GM12878 (cell line): ENCODE data around the gene CD93. TPM values are rescaled to one million over a fixed set of nuclear protein-coding genes. Genes with fewer than 3 reads are reported as not detected.

Experiments used
- ATAC-seq: fragments of 200-7000 bp; cut with Tn5 transposase; 3 replicates; pipeline ENCODE4 v1.9.1; 2020; ENCODE audit warnings: mild to moderate bottlenecking, moderate library complexity
- BruUV-seq: library from RNA; stranded (reverse); fragments of 400-500 nt; replicated peaks from 2 replicates; lab custom pipeline; 2021; lab: Mats Ljungman, UMichigan
- CTCF ChIA-PET: fragments of 300-600 bp; sonication (Branson Sonifier 250); formaldehyde crosslinking; extraction: SDS; loops from one replicate; lab custom pipeline; 2021; ENCODE audit warnings: inconsistent platforms; lab: Yijun Ruan, JAX
- POLR2A ChIA-PET: fragments of 350-600 bp; formaldehyde crosslinking; extraction: SDS; loops from one replicate; lab custom pipeline; 2021; ENCODE audit warnings: inconsistent platforms; lab: Charles Lee
- RAD21 ChIA-PET: fragments of 300-600 bp; sonication (Branson Sonifier 250); formaldehyde crosslinking; loops from one replicate; lab custom pipeline; 2023; ENCODE audit warnings: antibody characterized with exemption; ENCODE audit not compliant: unreplicated experiment; lab: Charles Lee
- SMC1A ChIA-PET: fragments of 300-600 bp; sonication (Branson Sonifier 250); formaldehyde crosslinking; loops from one replicate; lab custom pipeline; 2023; ENCODE audit not compliant: unreplicated experiment, uncharacterized antibody; lab: Charles Lee
- DNase-seq: peaks from one replicate; pipeline ENCODE4 v3.0.0-alpha.2; 2011; ENCODE audit warnings: low read depth, low spot score
- FAIRE-seq: peaks from 3 replicates; lab custom pipeline; 2011; peaks lifted over from hg19 to GRCh38; lab: Jason Lieb, UNC
- H2AFZ ChIP-seq: 2 replicates; pipeline ENCODE4 v1.6.0; 2011; ENCODE audit warnings: low read depth, low read length, control low read depth; ENCODE audit not compliant: control insufficient read depth
- H3K27ac ChIP-seq: 2 replicates; pipeline ENCODE4 v1.5.1; 2011; ENCODE audit warnings: control low read depth; ENCODE audit not compliant: control insufficient read depth, insufficient read depth
- H3K27me3 ChIP-seq, 2 experiments: replicated peaks in 1 of 2; 2 replicates each; pipeline versions ENCODE4 v1.6.0 to v1.6.1; 2011; ENCODE audit warnings: low read length in 1 of 2; ENCODE audit not compliant: control insufficient read depth in 2 of 2, insufficient read depth in 2 of 2
- H3K36me3 ChIP-seq, 2 experiments: 2 replicates each; pipeline ENCODE4 v1.5.1; 2011; ENCODE audit warnings: low read length in 1 of 2; ENCODE audit not compliant: control insufficient read depth in 2 of 2, insufficient read depth in 2 of 2
- H3K4me1 ChIP-seq: 2 replicates; pipeline ENCODE4 v1.6.1; 2011; ENCODE audit warnings: mild to moderate bottlenecking, low read length, moderate library complexity, mixed read lengths; ENCODE audit not compliant: control insufficient read depth, insufficient read depth
- H3K4me2 ChIP-seq: 2 replicates; pipeline ENCODE4 v1.6.0; 2011; ENCODE audit warnings: control low read depth; ENCODE audit not compliant: control insufficient read depth, insufficient read depth
- H3K4me3 ChIP-seq: fragments of 200-600 bp; sonication (generic); 2 replicates; pipeline ENCODE4 v1.5.1; 2016
- H3K79me2 ChIP-seq: 2 replicates; pipeline ENCODE4 v1.6.0; 2011; ENCODE audit warnings: low read length; ENCODE audit not compliant: control insufficient read depth, insufficient read depth
- H3K9ac ChIP-seq: 2 replicates; pipeline ENCODE4 v1.8.0; 2011; ENCODE audit warnings: low read length, control low read depth, mixed read lengths; ENCODE audit not compliant: control insufficient read depth, insufficient read depth
- H3K9me3 ChIP-seq: replicated peaks from 3 replicates; pipeline ENCODE4 v1.5.1; 2011; ENCODE audit warnings: mild to moderate bottlenecking, low read length; ENCODE audit not compliant: control insufficient read depth, insufficient read depth
- H4K20me1 ChIP-seq: 2 replicates; pipeline ENCODE4 v1.6.0; 2011; ENCODE audit not compliant: control insufficient read depth, insufficient read depth
- BCL3 ChIP-seq: IDR thresholded peaks from 2 replicates; pipeline ENCODE4 v1.6.1; 2011; ENCODE audit warnings: borderline replicate concordance, low read depth, mild to moderate bottlenecking, moderate library complexity, low read length; ENCODE audit not compliant: insufficient read depth, poor library complexity, severe bottlenecking
- CREM ChIP-seq: IDR thresholded peaks from 2 replicates; pipeline ENCODE4 v1.6.1; 2014; ENCODE audit warnings: antibody characterized with exemption, low read depth
- ETV6 ChIP-seq, 2 experiments: fragments of 450-650 bp in 1 of 2; IDR thresholded peaks in 1 of 2; conservative IDR thresholded peaks in 1 of 2; 2 replicates each; pipeline ENCODE4 v1.6.1; 2014; ENCODE audit warnings: antibody characterized with exemption in 1 of 2, borderline replicate concordance in 1 of 2, low read depth in 1 of 2, mild to moderate bottlenecking in 1 of 2, moderate library complexity in 1 of 2
- HDGF ChIP-seq: fragments of 450-650 bp; IDR thresholded peaks from 2 replicates; pipeline ENCODE4 v1.6.1; 2016; ENCODE audit warnings: antibody characterized with exemption
- IKZF2 ChIP-seq, 2 experiments: fragments of 450-650 bp; IDR thresholded peaks; 2 replicates each; pipeline ENCODE4 v1.6.1; 2017; ENCODE audit warnings: mild to moderate bottlenecking in 2 of 2, moderate library complexity in 2 of 2
- IRF3 ChIP-seq: fragments of 450-650 bp; IDR thresholded peaks from 2 replicates; pipeline ENCODE4 v1.6.1; 2014; ENCODE audit warnings: mild to moderate bottlenecking
- KAT2A ChIP-seq: conservative IDR thresholded peaks from 2 replicates; pipeline ENCODE4 v1.6.1; 2011; ENCODE audit warnings: low read depth, low read length; ENCODE audit not compliant: control insufficient read depth
- KDM1A ChIP-seq: fragments of 200-600 bp; sonication (generic); IDR thresholded peaks from 2 replicates; pipeline ENCODE4 v1.6.1; 2016; ENCODE audit warnings: borderline replicate concordance
- MYB ChIP-seq: fragments of 150-350 bp; IDR thresholded peaks from 2 replicates; pipeline ENCODE4 v1.6.1; 2014; ENCODE audit warnings: mild to moderate bottlenecking, low read depth, low read length, borderline replicate concordance
- REST ChIP-seq: IDR thresholded peaks from 2 replicates; pipeline ENCODE4 v1.6.1; 2012; ENCODE audit warnings: mild to moderate bottlenecking, low read depth, low read length
- RFX5 ChIP-seq: IDR thresholded peaks from 2 replicates; pipeline ENCODE4 v1.6.1; 2011; ENCODE audit warnings: low read depth, low read length, improper control_type of control experiment
- SREBF2 ChIP-seq: IDR thresholded peaks from 2 replicates; pipeline ENCODE4 v1.6.1; 2012; ENCODE audit warnings: mild to moderate bottlenecking, low read length
- TCF7 ChIP-seq: IDR thresholded peaks from 2 replicates; pipeline ENCODE4 v1.6.1; 2014; ENCODE audit warnings: antibody characterized with exemption, borderline replicate concordance
- ZNF622 ChIP-seq: fragments of 450-650 bp; IDR thresholded peaks from 2 replicates; pipeline ENCODE4 v1.6.1; 2017; ENCODE audit warnings: mild to moderate bottlenecking, inconsistent platforms
- WGBS: methylation state at CpG from one replicate; pipeline ENCODE4 v1.1.6; 2016; ENCODE audit warnings: low lambda C conversion rate; ENCODE audit not compliant: insufficient replicate concordance, insufficient coverage; ENCODE audit errors: missing lambda C conversion rate; 5-methylcytosine and 5-hydroxymethylcytosine counted together
- in situ Hi-C: fragments of 300-500 bp; cut with MboI; formaldehyde crosslinking; loops from 9 replicates; pipeline ENCODE4 v1.14.3; 2018; ENCODE audit warnings: mixed read lengths
- intact Hi-C: fragments of 100-400 bp; cut with micrococcal nuclease; formaldehyde crosslinking; loops from one replicate; pipeline ENCODE4 v1.14.2; 2022; ENCODE audit not compliant: unreplicated experiment
- polyA plus RNA-seq, 11 experiments: library from polyadenylated mRNA; depleted of rRNA in 4 of 11; unstranded in 6 of 11; stranded (reverse) in 5 of 11; fragments of >200 nt; fragmentation: Nextera tagmentation in 4 of 11; fragmentation: Illumina TruSeq in 1 of 11; extraction: Ambion mirVana in 4 of 11; extraction: Trizol in 1 of 11; gene quantifications; 1 replicate in 1 of 11; 2 replicates in 10 of 11; pipeline versions ENCODE4 v1.2.1 to v1.2.3, GENCODE V29; 2011 to 2016; ENCODE audit warnings: inconsistent platforms in 2 of 11, missing spikeins in 2 of 11, low read depth in 1 of 11
- total RNA-seq, 4 experiments: library from RNA; depleted of rRNA in 3 of 4; stranded (reverse); fragments of >200 nt in 3 of 4; fragmentation: Illumina TruSeq in 1 of 4; extraction: Trizol in 1 of 4; gene quantifications; 2 replicates each; pipeline versions ENCODE4 v1.2.1 to v1.2.3, GENCODE V29; 2013 to 2021
- TF ChIP-seq, protein P1 (sequence below): IDR thresholded peaks from 2 replicates; pipeline ENCODE4 v1.6.1; 2012; ENCODE audit warnings: low read depth, low read length, improper control_type of control experiment

CD93 gene
- total and polyA plus RNA-seq, 10 of the 15 experiments (the other 5 are each of a cell fraction or from before 2014, with no cell fraction given), result 0.20 to 2.7 (median 0.92) TPM

- TF ChIP-seq IRF3 (no peak), MYB (no peak), IKZF2 (IDR thresholded peaks at IDR 0.05) (no peak), TCF7 (no peak)
Observed at GRCh38 chr20:23129266-23129665, 43.1 kb upstream of the CD93 start (continued).

DNA sequence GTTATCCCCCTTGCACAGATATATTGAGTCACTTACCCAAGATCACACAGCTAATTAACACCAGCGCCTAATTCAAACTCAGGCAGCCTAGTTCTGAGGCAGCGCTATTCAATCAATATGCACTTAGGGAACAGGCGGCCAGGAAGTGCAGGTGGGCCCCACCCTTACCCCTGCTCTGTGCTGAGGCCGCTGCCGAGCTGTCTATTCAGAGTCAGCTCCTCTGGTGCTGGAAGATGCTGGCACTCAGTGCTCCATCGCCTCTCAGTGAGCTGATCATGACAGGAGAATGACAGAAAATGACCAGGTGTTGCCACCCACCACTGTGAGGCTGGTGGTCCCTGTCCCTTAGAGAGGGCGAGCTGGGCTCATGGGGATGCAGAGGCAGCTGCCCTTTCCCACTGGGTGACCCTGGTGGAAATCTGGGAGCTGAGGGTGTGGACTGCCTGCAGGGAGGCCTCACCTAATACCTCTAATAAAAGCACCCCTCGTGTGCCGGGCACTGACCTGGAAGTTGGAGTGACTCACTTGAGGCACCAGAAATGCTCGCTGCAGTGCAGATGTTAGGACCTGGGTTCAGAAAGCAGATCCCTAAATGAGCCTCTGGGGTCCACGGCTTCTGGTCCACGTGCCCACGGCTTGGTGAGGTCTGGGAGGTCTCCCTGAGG is 42.5 kb upstream of the CD93 start:
- ChIA-PET CTCF (no interaction called here), SMC1A (interaction anchor here (1.0 to 1.3 kb wide), 3 partner anchors 10 to 18 kb away, joined by 3 to 6 read pairs (median 4); no protein-coding TSS in a partner anchor), POLR2A (no interaction called here), RAD21 (interaction anchor here (0.6 to 1.4 kb wide), 2 partner anchors 12 to 35 kb away, joined by 3 to 4 read pairs; no protein-coding TSS in a partner anchor)
- no peak overlapping the region for H3K9ac ChIP-seq
- H4K20me1 ChIP-seq, result no peaks in the 10 kb centered on the region
- no peak; the same call in 2 of the 3 replicates for ATAC-seq
- no peak overlapping the region for H2AFZ ChIP-seq
- peaks cover 14% of the 10 kb centered on the region for H3K4me1 ChIP-seq
- no peak overlapping the region for H3K27ac ChIP-seq
- H3K4me3 ChIP-seq, result no peak overlapping the region
- H3K4me2 ChIP-seq, result no peak overlapping the region
- H3K79me2 ChIP-seq, result no peaks in the 10 kb centered on the region
- DNase-seq, result no peak
- no peaks in the 10 kb centered on the region for H3K27me3 ChIP-seq
- intact Hi-C loops, result no loop called here
- no peaks in the 10 kb centered on the region for H3K36me3 ChIP-seq
- WGBS, result 24% methylated on average over 11 of the region's 13 CpGs
- in situ Hi-C loops, result no loop called here
- BruUV-seq, result no TSS peak
- no peaks in the 10 kb centered on the region for H3K9me3 ChIP-seq
- FAIRE-seq, result no peak
- no peak for TF ChIP-seq ZNF622
- TF ChIP-seq KAT2A, result no peak
- TF ChIP-seq KDM1A, result no peak
- TF ChIP-seq, protein P1, sequence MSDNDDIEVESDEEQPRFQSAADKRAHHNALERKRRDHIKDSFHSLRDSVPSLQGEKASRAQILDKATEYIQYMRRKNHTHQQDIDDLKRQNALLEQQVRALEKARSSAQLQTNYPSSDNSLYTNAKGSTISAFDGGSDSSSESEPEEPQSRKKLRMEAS, result no peak
- TF ChIP-seq ETV6 (conservative IDR thresholded peaks at IDR 0.05 in 1 of 2, IDR thresholded peaks at IDR 0.05 in 1 of 2; ENCODE audit: borderline replicate concordance in 1 of 2, low read depth in 1 of 2), result no peak
- no peak for TF ChIP-seq BCL3
- no peak for TF ChIP-seq RFX5
- no peak for TF ChIP-seq REST
- no peak for TF ChIP-seq SREBF2
- no peak for TF ChIP-seq HDGF
- TF ChIP-seq CREM, result no peak
